Nephron progenitor cell (in vitro differentiated cells): Measurements from ENCODE around the gene VPS37D.
"Not testable (repeated sequence)": the region's sequence is repeated elsewhere in the genome, so short reads cannot be mapped to it uniquely, and the experiment has no call there.

ENCODE experiments used
- DNase-seq: peaks from one replicate; pipeline ENCODE4 v3.0.0; 2021
- H3K27ac Mint-ChIP-seq: 2 replicates; pipeline ENCODE4 v1.8.0; 2021; ENCODE audit warnings: mild to moderate bottlenecking, moderate library complexity, mixed read lengths
- H3K27me3 Mint-ChIP-seq: 2 replicates; pipeline ENCODE4 v1.8.0; 2021; ENCODE audit warnings: mild to moderate bottlenecking, low read depth, mixed read lengths; ENCODE audit not compliant: poor library complexity
- H3K36me3 Mint-ChIP-seq: 2 replicates; pipeline ENCODE4 v1.8.0; 2021; ENCODE audit warnings: low read depth, mixed read lengths
- H3K4me1 Mint-ChIP-seq: 2 replicates; pipeline ENCODE4 v1.8.0; 2021; ENCODE audit warnings: mixed read lengths
- H3K4me3 Mint-ChIP-seq: 2 replicates; pipeline ENCODE4 v1.8.0; 2021; ENCODE audit warnings: mild to moderate bottlenecking, moderate library complexity, mixed read lengths
- H3K9me3 Mint-ChIP-seq: 2 replicates; pipeline ENCODE4 v1.8.0; 2021; ENCODE audit warnings: mild to moderate bottlenecking, moderate library complexity, mixed read lengths
- TF ChIP-seq, protein P1 (sequence below): fragments of 200-600 bp; sonication (generic); IDR thresholded peaks from 2 replicates; pipeline ENCODE4 v1.5.0; 2021; ENCODE audit warnings: antibody characterized with exemption

The VPS37D gene, protein sequence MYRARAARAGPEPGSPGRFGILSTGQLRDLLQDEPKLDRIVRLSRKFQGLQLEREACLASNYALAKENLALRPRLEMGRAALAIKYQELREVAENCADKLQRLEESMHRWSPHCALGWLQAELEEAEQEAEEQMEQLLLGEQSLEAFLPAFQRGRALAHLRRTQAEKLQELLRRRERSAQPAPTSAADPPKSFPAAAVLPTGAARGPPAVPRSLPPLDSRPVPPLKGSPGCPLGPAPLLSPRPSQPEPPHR

DNA sequence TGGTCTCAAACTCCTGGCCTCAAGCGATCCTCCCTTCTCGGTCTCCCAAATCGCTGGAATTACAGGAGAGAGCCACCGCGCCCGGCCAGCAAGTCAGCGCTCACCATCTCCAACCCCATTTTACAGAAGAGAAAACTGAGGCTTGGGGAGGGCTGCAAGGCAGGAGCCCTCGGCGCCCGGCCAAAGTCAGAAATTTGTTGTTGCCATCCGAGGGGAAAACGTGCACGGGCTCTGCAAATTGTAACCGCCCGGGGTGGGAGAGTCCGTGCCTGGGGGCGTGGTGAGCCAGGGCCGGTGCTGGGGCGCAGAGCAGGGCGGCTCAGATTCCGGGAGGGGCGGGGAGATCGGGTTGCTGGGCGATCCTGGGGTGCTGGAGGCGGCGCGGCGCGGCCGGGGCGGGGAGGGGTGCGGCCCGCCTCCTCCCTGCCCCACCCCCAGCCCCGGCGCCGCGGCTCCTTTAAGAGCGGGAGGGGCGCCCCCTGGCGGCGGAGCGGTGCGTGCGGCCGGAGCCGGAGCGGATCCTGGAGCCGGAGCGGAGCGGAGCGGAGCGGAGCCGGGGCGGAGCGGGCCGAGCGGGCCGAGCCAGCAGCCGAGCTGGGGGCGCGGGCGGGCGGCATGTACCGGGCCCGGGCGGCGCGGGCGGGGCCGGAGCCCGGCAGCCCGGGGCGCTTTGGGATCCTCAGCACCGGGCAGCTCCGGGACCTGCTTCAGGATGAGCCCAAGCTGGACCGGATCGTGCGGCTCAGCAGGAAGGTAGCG lies at the start of gene VPS37D:
TSS of gene VPS37D (plus strand) at position 488 of the 759 bp plus-strand sequence. CDS start at position 616, 128 bp downstream.
- H3K4me1 Mint-ChIP-seq: peaks cover 48% of the 10 kb centered on the region
- peak within 1 kb of the TSS; percentile 94 for H3K4me3 Mint-ChIP-seq
- H3K27ac Mint-ChIP-seq: no peak within 1 kb of the TSS
- H3K36me3 Mint-ChIP-seq: peaks cover 9% of the 10 kb centered on the region
- H3K9me3 Mint-ChIP-seq: peaks cover 9% of the 10 kb centered on the region
- DNase-seq: peak; percentile 98
- TF ChIP-seq, protein P1, sequence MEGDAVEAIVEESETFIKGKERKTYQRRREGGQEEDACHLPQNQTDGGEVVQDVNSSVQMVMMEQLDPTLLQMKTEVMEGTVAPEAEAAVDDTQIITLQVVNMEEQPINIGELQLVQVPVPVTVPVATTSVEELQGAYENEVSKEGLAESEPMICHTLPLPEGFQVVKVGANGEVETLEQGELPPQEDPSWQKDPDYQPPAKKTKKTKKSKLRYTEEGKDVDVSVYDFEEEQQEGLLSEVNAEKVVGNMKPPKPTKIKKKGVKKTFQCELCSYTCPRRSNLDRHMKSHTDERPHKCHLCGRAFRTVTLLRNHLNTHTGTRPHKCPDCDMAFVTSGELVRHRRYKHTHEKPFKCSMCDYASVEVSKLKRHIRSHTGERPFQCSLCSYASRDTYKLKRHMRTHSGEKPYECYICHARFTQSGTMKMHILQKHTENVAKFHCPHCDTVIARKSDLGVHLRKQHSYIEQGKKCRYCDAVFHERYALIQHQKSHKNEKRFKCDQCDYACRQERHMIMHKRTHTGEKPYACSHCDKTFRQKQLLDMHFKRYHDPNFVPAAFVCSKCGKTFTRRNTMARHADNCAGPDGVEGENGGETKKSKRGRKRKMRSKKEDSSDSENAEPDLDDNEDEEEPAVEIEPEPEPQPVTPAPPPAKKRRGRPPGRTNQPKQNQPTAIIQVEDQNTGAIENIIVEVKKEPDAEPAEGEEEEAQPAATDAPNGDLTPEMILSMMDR: peak; percentile 45
- H3K27me3 Mint-ChIP-seq: peaks cover 13% of the 10 kb centered on the region

DNA sequence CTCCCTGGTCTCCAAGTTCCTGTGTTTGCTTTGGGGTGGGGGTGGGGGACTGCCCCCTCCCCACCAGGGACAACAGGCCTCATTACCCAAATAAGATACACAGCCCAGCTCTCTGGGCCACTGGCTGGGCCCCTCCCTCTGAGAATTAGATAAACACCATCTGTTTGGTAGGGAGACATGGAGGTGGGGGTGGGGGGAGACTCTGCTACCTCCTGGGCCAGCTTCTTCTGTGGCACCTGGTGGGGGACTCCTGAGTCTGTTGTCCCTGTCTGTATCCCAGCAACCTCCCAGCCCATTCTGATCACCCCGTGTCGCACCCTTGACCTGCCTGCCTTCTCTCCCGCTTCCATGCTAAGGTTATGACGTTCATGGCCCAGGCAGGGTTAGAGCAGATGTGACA lies 49.1 kb upstream of the VPS37D start:
- Mint-ChIP-seq H3K4me3 (no peak overlapping the region), H3K27me3 (peaks cover 37% of the 10 kb centered on the region), H3K9me3 (no peaks in the 10 kb centered on the region), H3K4me1 (peaks cover 35% of the 10 kb centered on the region), H3K27ac (no peak overlapping the region), H3K36me3 (no peaks in the 10 kb centered on the region)
- no peak for DNase-seq
- TF ChIP-seq, protein P1: no peak

DNA sequence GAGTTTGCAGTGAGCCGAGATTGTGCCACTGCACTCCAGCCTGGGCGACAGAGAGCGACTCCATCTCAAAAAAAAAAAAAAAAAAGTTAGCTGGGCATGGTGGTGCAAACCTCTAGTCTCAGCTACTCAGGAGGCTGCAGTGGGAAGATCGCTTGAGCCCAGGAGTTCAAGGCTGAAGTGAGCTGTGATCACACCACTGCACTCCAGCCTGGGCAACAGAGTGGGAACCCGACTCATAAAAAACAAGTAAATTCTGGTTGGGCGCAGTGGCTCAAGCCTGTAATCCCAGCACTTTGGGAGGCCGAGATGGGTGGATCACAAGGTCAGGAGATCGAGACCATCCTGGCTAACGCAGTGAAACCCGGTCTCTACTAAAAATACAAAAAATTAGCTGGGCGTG lies 48.2 kb upstream of the VPS37D start:
- not testable (repeated sequence) for H3K9me3 Mint-ChIP-seq, DNase-seq, H3K4me3 Mint-ChIP-seq, H3K27ac Mint-ChIP-seq, H3K36me3 Mint-ChIP-seq
- peaks cover 27% of the 10 kb centered on the region for H3K4me1 Mint-ChIP-seq
- H3K27me3 Mint-ChIP-seq: peaks cover 46% of the 10 kb centered on the region

DNA sequence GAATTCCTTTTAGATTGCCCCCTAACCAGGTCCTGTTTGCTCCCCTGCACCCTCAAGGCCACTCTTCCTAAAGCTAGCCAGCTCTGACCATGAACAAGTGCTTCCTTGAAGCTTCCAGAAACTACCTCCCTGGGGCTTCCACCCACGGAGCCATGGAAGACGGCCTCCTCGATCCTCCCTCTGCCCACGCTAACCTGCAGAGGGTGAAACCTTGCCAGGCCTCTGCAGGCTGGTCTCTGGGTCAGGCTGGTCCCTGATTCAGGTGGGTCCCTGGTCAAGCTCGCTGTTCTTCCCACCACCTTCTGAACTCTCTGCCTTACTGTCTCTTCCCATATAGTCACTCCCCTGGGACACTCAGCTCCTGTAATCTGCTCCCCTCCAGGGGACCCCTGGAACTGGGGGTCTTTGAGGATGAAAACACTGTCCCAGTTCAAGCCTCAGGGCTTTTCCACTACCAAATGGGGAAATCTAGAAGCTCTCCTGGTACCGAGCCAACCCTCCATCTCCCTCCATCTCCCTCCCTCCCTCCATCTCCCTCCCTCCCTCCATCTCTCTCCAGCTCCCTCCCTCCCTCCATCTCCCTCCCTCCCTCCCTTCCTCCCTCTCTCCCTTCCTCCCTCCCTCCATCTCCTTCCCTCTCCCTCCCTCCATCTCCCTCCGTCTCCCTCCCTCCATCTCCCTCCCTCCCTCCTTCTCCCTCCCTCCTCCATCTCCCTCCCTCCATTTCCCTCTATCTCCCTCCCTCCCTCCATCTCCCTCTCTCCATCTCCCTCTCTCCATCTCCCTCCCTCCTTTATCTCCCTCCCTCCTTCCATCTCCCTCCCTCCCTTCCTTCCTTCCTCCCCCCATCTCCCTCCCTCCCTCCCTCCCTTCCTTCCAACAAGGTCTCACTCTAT lies 46.2 kb upstream of the VPS37D start:
- Mint-ChIP-seq H3K4me3 (no peak overlapping the region), H3K4me1 (peaks cover 20% of the 10 kb centered on the region), H3K27me3 (peaks cover 58% of the 10 kb centered on the region), H3K9me3 (no peaks in the 10 kb centered on the region), H3K27ac (no peak overlapping the region), H3K36me3 (no peaks in the 10 kb centered on the region)
- no peak for DNase-seq
- TF ChIP-seq, protein P1: no peak

DNA sequence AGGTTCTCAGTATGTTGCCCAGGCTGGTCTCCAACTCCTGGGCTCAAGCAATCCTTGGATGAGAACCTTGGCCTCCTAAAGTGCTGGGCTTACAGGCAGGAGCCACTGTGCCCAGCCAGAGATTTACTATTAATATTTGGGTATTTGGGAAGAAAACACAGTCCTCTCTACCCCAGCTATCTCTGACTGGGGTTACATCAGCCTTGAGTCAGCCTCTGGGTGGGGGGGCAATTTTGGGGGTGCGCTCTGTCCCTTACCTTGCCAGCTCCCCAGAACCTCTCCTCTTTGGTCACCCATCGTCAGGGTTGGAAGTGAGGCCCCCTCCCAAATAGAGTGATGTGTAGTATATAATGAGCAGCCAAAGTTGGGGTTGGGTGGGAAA lies 45.1 kb upstream of the VPS37D start:
- Mint-ChIP-seq H3K4me1 (peaks cover 20% of the 10 kb centered on the region), H3K27ac (no peak overlapping the region), H3K27me3 (peaks cover 69% of the 10 kb centered on the region), H3K4me3 (peak overlapping the region; percentile 38), H3K36me3 (no peaks in the 10 kb centered on the region), H3K9me3 (no peaks in the 10 kb centered on the region)
- TF ChIP-seq, protein P1: no peak
- no peak for DNase-seq
